PC-3 (cell line): ENCODE results near the gene PML. TPM values are rescaled to one million over a fixed set of nuclear protein-coding genes. Genes with fewer than 3 reads are reported as not detected.

Experiments
- ATAC-seq: fragments of 200-7000 bp; cut with Tn5 transposase; 2 replicates; pipeline ENCODE4 v1.9.1; 2020; ENCODE audit warnings: mild to moderate bottlenecking, moderate library complexity
- BruUV-seq: library from RNA; stranded (reverse); fragments of 400-500 nt; replicated peaks from 2 replicates; lab custom pipeline; 2021; lab: Mats Ljungman, UMichigan
- CTCF ChIA-PET: fragments of 300-600 bp; sonication (Branson Sonifier 250); formaldehyde crosslinking; loops from one replicate; lab custom pipeline; 2022; ENCODE audit warnings: antibody characterized with exemption; lab: Charles Lee
- POLR2A ChIA-PET: fragments of 300-600 bp; sonication (Branson Sonifier 250); formaldehyde crosslinking; loops from one replicate; lab custom pipeline; 2022; ENCODE audit warnings: antibody characterized with exemption; ENCODE audit not compliant: unreplicated experiment; lab: Charles Lee
- DNase-seq: peaks from one replicate; pipeline ENCODE4 v3.0.0-alpha.2; 2015
- H2AFZ ChIP-seq: fragments of 300-600 bp; sonication (generic); 2 replicates; pipeline ENCODE4 v1.6.0; 2016; ENCODE audit warnings: antibody characterized with exemption, low read length
- H3F3A ChIP-seq: fragments of 300-600 bp; sonication (generic); one replicate; pipeline ENCODE4 v1.6.0; 2017; ENCODE audit warnings: antibody characterized with exemption, low read length, control low read depth, mild to moderate bottlenecking; ENCODE audit not compliant: unreplicated experiment
- H3K27ac ChIP-seq: fragments of 300-600 bp; sonication (generic); 2 replicates; pipeline ENCODE4 v1.5.1; 2016; ENCODE audit warnings: mild to moderate bottlenecking, low read length
- H3K27me3 ChIP-seq: fragments of 300-600 bp; sonication (generic); 2 replicates; pipeline ENCODE4 v1.6.1; 2016; ENCODE audit warnings: low read length, mixed read lengths
- H3K36me3 ChIP-seq: fragments of 300-600 bp; sonication (generic); 2 replicates; pipeline ENCODE4 v1.6.1; 2016; ENCODE audit warnings: low read depth, mixed run types, low read length, mixed read lengths
- H3K4me1 ChIP-seq: fragments of 300-600 bp; sonication (generic); 2 replicates; pipeline ENCODE4 v1.5.1; 2016; ENCODE audit warnings: low read length; ENCODE audit not compliant: insufficient read depth
- H3K4me2 ChIP-seq: fragments of 300-600 bp; sonication (generic); 2 replicates; pipeline ENCODE4 v1.6.0; 2016; ENCODE audit warnings: low read length
- H3K4me3 ChIP-seq: fragments of 300-600 bp; sonication (generic); 2 replicates; pipeline ENCODE4 v1.5.1; 2016; ENCODE audit warnings: mild to moderate bottlenecking, low read length, mixed read lengths
- H3K79me2 ChIP-seq: fragments of 300-600 bp; sonication (generic); 2 replicates; pipeline ENCODE4 v1.6.1; 2017; ENCODE audit warnings: low read length, mixed read lengths
- H3K9ac ChIP-seq: fragments of 300-600 bp; sonication (generic); 2 replicates; pipeline ENCODE4 v1.6.0; 2016; ENCODE audit warnings: mild to moderate bottlenecking, low read length
- H3K9me2 ChIP-seq: fragments of 300-600 bp; sonication (generic); replicated peaks from 2 replicates; pipeline ENCODE4 v1.6.1; 2016; ENCODE audit warnings: mixed run types, low read length, mixed read lengths
- H3K9me3 ChIP-seq: fragments of 300-600 bp; sonication (generic); 2 replicates; pipeline ENCODE4 v1.6.1; 2016; ENCODE audit warnings: low read length, mixed read lengths
- H4K20me1 ChIP-seq: fragments of 300-600 bp; sonication (generic); 2 replicates; pipeline ENCODE4 v1.6.1; 2016; ENCODE audit warnings: low read length, mixed read lengths
- CTCF ChIP-seq: fragments of 300-600 bp; sonication (generic); conservative IDR thresholded peaks from 2 replicates; pipeline ENCODE4 v1.5.1; 2017; ENCODE audit warnings: antibody characterized with exemption, low read depth, mild to moderate bottlenecking, low read length
- EZH2 ChIP-seq: fragments of 300-600 bp; sonication (generic); IDR thresholded peaks from one replicate; pipeline ENCODE4 v1.6.1; 2017; ENCODE audit warnings: antibody characterized with exemption, mild to moderate bottlenecking, low read length; ENCODE audit not compliant: unreplicated experiment
- EZH2phosphoT487 ChIP-seq: fragments of 300-600 bp; sonication (generic); IDR thresholded peaks from 2 replicates; pipeline ENCODE4 v1.6.1; 2018; ENCODE audit warnings: mild to moderate bottlenecking, antibody characterized with exemption, low read length, borderline replicate concordance
- intact Hi-C: fragments of 100-400 bp; cut with micrococcal nuclease; formaldehyde crosslinking; loops from 2 replicates; pipeline ENCODE4 v1.9.0; 2023
- total RNA-seq: library from RNA; depleted of rRNA; stranded (reverse); fragments of >200 nt; gene quantifications from 2 replicates; pipeline ENCODE4 v1.2.3, GENCODE V29; 2014

Gene PML
- total RNA-seq, 1 experiment from 2014 or later, result 18.7 TPM

DNA sequence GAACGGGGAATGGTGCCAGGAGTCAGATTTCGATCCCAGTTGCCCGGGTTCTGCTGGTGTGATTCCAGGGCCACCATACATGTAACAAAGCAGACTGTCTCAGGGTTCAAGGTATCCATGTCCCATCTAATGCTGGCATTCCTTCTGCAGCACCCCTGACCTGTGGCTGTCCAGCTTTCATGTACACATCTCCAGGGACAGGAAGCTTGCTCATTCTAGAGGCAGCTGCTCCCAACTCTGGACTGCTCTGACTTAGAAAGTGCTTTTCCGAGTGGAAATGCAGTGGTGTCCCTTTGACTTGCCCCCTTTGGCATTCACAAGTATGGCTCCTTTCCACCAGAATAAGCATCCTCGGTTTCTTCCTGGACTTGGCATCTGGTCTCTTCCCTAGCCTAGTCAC, 30.9 kb downstream of the PML start:
- DNase-seq (no peak), ATAC-seq (no peak)
- Histone ChIP-seq H3K4me3 (no peak overlapping the region), H3K9me2 (no peaks in the 10 kb centered on the region), H3K27me3 (no peaks in the 10 kb centered on the region), H3K27ac (no peak overlapping the region), H2AFZ (no peak overlapping the region), H3K79me2 (no peaks in the 10 kb centered on the region), H3F3A (no peaks in the 10 kb centered on the region), H3K9me3 (no peaks in the 10 kb centered on the region), H3K9ac (no peak overlapping the region), H3K4me2 (no peak overlapping the region), H3K36me3 (peaks cover 12% of the 10 kb centered on the region; the same call in 1 of the 2 replicates), H4K20me1 (no peaks in the 10 kb centered on the region), H3K4me1 (no peaks in the 10 kb centered on the region)
- no TSS peak for BruUV-seq
- ChIA-PET POLR2A (no interaction called here), CTCF (no interaction called here)
- TF ChIP-seq CTCF (no peak), EZH2 (no peak), EZH2phosphoT487 (no peak)
- intact Hi-C loops, result no loop called here

DNA sequence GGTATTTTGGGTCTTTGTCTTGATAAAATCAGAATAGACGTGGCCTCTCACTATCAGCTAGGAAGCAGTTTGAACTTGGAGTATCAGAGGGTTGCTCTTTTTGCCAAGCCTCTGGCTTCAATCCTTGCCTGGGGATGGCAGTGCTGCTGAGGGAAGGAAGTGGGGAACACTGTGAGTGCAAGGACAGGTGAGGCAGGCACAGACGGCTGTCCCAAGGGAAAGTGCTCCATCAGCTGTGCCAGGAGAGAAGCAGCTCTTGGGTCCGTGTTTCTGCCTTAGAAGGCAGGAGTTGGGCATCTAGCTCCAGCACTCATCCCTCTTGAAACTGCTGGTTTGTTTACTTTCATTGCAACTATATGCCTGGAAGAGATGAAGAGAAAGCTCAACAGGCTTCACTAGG, 33.2 kb downstream of the PML start:
- Histone ChIP-seq H3K27ac (no peak overlapping the region), H3K27me3 (no peaks in the 10 kb centered on the region), H3K79me2 (no peaks in the 10 kb centered on the region), H3K9me3 (no peaks in the 10 kb centered on the region), H3K4me1 (no peaks in the 10 kb centered on the region), H3K9ac (no peak overlapping the region), H4K20me1 (no peaks in the 10 kb centered on the region), H3K4me3 (no peak overlapping the region), H3K36me3 (peaks cover 12% of the 10 kb centered on the region; the same call in 1 of the 2 replicates), H2AFZ (no peak overlapping the region), H3F3A (no peaks in the 10 kb centered on the region), H3K4me2 (no peak overlapping the region), H3K9me2 (no peaks in the 10 kb centered on the region)
- TF ChIP-seq EZH2phosphoT487, result no peak
- intact Hi-C loops, result no loop called here
- no TSS peak for BruUV-seq
- DNase-seq (no peak), ATAC-seq (no peak)
- ChIA-PET POLR2A (no interaction called here), CTCF (no interaction called here)

- H4K20me1 ChIP-seq, result no peaks in the 10 kb centered on the region
- H3K4me2 ChIP-seq, result no peak overlapping the region
- no peaks in the 10 kb centered on the region for H3K4me1 ChIP-seq
- no peak overlapping the region for H3K4me3 ChIP-seq
- H3K27ac ChIP-seq, result no peak overlapping the region
- H3K9me3 ChIP-seq, result no peaks in the 10 kb centered on the region
- intact Hi-C loops, result no loop called here
- ChIA-PET POLR2A (no interaction called here), CTCF (no interaction called here)
- DNase-seq, result no peak
- H3K9ac ChIP-seq, result no peak overlapping the region
- H3K79me2 ChIP-seq, result no peaks in the 10 kb centered on the region
- no peaks in the 10 kb centered on the region for H3K27me3 ChIP-seq
- TF ChIP-seq EZH2phosphoT487 (no peak), EZH2 (no peak), CTCF (no peak)
- no peak for ATAC-seq
- H3K36me3 ChIP-seq, result peaks cover 7% of the 10 kb centered on the region; the same call in 1 of the 2 replicates
- BruUV-seq, result no TSS peak
- no peak overlapping the region for H2AFZ ChIP-seq
- H3K9me2 ChIP-seq, result no peaks in the 10 kb centered on the region
- H3F3A ChIP-seq, result no peaks in the 10 kb centered on the region
These were observed 34.1 kb downstream of the PML start for GRCh38 chr15:74028646-74029045.
